CD4-positive, alpha-beta memory T cell (primary cell): Measurements from ENCODE around the gene SAYSD1. TPM values are rescaled to one million over a fixed set of nuclear protein-coding genes. Genes with fewer than 3 reads are reported as not detected.

Experiments used
- CTCF ChIA-PET: fragments of 350-600 bp; sonication (Branson Sonifier 250); formaldehyde crosslinking; loops from one replicate; lab custom pipeline; 2021; ENCODE audit warnings: inconsistent platforms; ENCODE audit not compliant: partially characterized antibody; lab: Charles Lee
- POLR2A ChIA-PET: fragments of 350-600 bp; sonication (Branson Sonifier 250); formaldehyde crosslinking; loops from one replicate; lab custom pipeline; 2021; ENCODE audit not compliant: partially characterized antibody; lab: Charles Lee
- DNase-seq, 5 donors: peaks; one replicate each; pipeline versions ENCODE4 v3.0.0 to v3.0.0-alpha.2; 2020 to 2022; ENCODE audit warnings: mixed read lengths in 1 of 5
- H3K27ac ChIP-seq: one replicate; pipeline ENCODE4 v1.7.0; 2013; ENCODE audit warnings: low read depth, low read length
- H3K27me3 ChIP-seq: 2 replicates; pipeline ENCODE4 v1.7.0; 2013; ENCODE audit warnings: mild to moderate bottlenecking, low read length, moderate library complexity; ENCODE audit not compliant: insufficient read depth
- H3K36me3 ChIP-seq: 2 replicates; pipeline ENCODE4 v1.7.0; 2013; ENCODE audit warnings: mild to moderate bottlenecking, low read length, moderate library complexity; ENCODE audit not compliant: insufficient read depth
- H3K4me1 ChIP-seq: 2 replicates; pipeline ENCODE4 v1.7.0; 2013; ENCODE audit warnings: mild to moderate bottlenecking, low read length, moderate library complexity; ENCODE audit not compliant: insufficient read depth
- H3K4me3 ChIP-seq, 2 donors: one replicate each; pipeline ENCODE4 v1.7.0; 2013; ENCODE audit warnings: low read length in 2 of 2, mild to moderate bottlenecking in 1 of 2
- H3K9me3 ChIP-seq, 2 donors: one replicate each; pipeline ENCODE4 v1.7.0; 2013; ENCODE audit warnings: low read length in 2 of 2, control low read depth in 1 of 2; ENCODE audit not compliant: control insufficient read depth in 1 of 2
- H3K27ac Mint-ChIP-seq, 7 donors: one replicate each; pipeline ENCODE4 v1.8.0; 2020 to 2021; ENCODE audit warnings: mixed read lengths in 7 of 7, mild to moderate bottlenecking in 6 of 7, inconsistent platforms in 3 of 7, moderate library complexity in 3 of 7
- H3K27me3 Mint-ChIP-seq, 2 donors: one replicate each; pipeline ENCODE4 v1.8.0; 2020 to 2021; ENCODE audit warnings: mixed read lengths in 2 of 2
- H3K36me3 Mint-ChIP-seq, 2 donors: one replicate each; pipeline ENCODE4 v1.8.0; 2020 to 2021; ENCODE audit warnings: mixed read lengths in 2 of 2, inconsistent platforms in 1 of 2, mild to moderate bottlenecking in 1 of 2
- H3K4me1 Mint-ChIP-seq, 4 donors: one replicate each; pipeline ENCODE4 v1.8.0; 2020 to 2021; ENCODE audit warnings: mixed read lengths in 4 of 4, mild to moderate bottlenecking in 1 of 4
- H3K4me3 Mint-ChIP-seq, 8 donors: one replicate each; pipeline ENCODE4 v1.8.0; 2020 to 2021; ENCODE audit warnings: mixed read lengths in 8 of 8, mild to moderate bottlenecking in 7 of 8, moderate library complexity in 6 of 8, inconsistent platforms in 3 of 8
- H3K9me3 Mint-ChIP-seq, 8 donors: one replicate each; pipeline ENCODE4 v1.8.0; 2020 to 2021; ENCODE audit warnings: mixed read lengths in 8 of 8, mild to moderate bottlenecking in 5 of 8, inconsistent platforms in 3 of 8, moderate library complexity in 1 of 8
- intact Hi-C: fragments of 100-400 bp; cut with micrococcal nuclease; formaldehyde crosslinking; loops from one replicate; pipeline ENCODE4 v1.15.1; 2023
- polyA plus RNA-seq, 2 donors: library from polyadenylated mRNA; unstranded; fragments of 300-500 nt; fragmentation: Illumina TruSeq; gene quantifications; one replicate each; pipeline ENCODE4 v1.2.3, GENCODE V29; 2021
- total RNA-seq, 2 experiments: library from RNA; stranded (reverse); gene quantifications; one replicate each; pipeline ENCODE4 v1.2.3, GENCODE V29; 2021

Gene SAYSD1
- total and polyA plus RNA-seq, 4 experiments from 2014 or later, result 14.0 to 22.4 (median 20.9) TPM

DNA sequence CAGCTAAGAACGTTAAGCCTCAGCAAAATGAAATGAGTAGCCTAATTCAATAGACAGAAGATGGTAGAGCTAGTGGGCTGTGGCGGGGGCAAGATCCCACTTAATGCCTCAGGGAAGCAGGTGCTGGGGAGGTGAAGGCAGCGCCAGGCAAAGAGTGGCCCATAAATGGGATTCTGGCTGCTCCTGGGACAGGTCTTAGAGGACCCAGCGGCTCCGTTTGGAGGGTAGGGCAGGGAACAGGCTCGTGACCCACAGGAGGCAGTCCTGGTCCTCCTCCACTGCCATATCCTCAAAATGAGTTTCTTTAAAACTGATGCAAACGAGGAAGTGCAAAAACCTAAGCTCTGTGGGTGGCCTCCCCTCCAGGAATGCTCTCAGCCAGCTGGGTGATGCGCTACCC is 32.7 kb downstream of the SAYSD1 start:
- no peaks in the 10 kb centered on the region for H3K9me3 ChIP-seq
- CTCF ChIA-PET, result no interaction called here
- no peak overlapping the region for H3K4me3 ChIP-seq
- no peaks in the 10 kb centered on the region for H3K9me3 Mint-ChIP-seq
- peaks cover 1 to 10% (median 5%) of the 10 kb centered on the region in 4 donors for H3K4me1 Mint-ChIP-seq
- H3K27me3 Mint-ChIP-seq, result peaks cover 6 to 17% of the 10 kb centered on the region in 2 donors
- H3K36me3 ChIP-seq, result no peaks in the 10 kb centered on the region
- intact Hi-C loops, result no loop called here
- no peaks in the 10 kb centered on the region for H3K4me1 ChIP-seq
- no peak overlapping the region for H3K4me3 Mint-ChIP-seq
- no peaks in the 10 kb centered on the region for H3K36me3 Mint-ChIP-seq
- H3K27me3 ChIP-seq, result no peaks in the 10 kb centered on the region
- no peak overlapping the region for H3K27ac Mint-ChIP-seq
- DNase-seq, result no peak
- H3K27ac ChIP-seq, result no peak overlapping the region
- POLR2A ChIA-PET, result no interaction called here

DNA sequence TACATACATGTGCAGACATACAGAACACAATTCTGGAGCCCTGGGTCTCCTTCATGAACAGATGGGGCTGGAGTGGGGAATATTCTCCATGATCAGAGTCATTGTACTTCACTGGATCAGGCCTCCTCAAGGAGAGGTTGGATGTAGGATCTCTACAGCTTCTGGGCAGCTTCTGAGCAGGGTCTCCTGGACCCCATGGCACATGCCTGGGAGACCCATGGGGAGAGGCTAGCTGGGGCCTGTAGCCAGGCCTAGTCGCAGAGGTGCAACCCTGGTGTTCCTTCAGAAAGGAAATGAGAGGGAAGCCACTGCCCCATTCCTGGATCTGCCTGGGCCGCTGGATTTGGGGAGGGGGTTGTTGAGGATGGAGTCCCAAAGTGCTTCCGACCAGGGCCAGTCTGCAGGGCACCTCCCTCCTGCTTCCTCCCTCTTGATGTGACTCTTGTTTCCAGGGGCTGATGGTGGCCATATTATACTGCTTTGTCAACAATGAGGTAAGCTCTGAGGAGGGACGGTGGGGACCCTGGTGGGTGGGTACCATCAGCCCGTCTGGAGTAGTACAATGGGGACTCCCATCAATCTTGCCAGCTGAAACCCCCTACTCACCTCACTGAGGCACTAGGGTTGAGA is 34.6 kb downstream of the SAYSD1 start:
- POLR2A ChIA-PET, result no interaction called here
- no peaks in the 10 kb centered on the region for H3K4me1 Mint-ChIP-seq

DNA sequence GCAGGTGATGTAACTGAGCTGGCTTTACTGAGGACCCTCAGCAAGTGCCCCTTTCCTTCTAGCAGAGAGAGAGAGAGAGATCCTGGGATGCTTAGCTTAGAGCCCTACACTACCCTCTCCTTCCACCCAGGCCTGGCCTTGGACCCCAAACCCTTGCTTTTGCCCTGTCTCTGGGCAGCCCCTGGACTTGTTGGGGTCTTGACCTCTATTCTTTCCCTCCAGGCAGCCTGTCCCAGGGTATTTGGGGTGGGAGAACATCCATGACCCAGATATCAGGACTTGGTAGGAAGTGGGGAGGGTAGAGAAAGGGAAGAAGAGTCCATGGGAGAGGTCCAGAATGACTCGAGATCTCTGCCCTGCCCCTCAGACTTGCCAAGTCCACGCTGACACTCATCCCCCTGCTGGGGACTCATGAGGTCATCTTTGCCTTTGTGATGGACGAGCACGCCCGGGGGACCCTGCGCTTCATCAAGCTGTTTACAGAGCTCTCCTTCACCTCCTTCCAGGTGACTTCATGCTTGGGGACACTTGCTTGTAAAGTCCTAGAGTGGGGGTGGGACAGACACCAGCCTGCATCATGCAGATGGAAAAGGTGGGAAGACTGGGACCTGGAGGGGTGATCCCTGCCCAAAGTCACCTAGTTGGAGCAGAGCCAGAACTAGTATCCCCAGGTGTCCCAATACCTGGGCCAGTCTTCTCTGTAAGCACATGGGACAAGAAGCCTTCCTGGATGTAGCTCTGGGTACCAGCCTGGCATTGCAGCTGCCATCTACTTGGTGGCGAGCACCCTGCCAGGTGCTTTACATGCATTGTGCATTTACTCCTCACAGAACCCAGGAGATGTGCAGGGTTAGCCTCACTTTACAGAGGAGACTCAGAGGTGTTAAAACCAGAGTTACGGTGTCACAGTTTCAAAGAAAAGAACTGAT is 35.5 kb downstream of the SAYSD1 start:
- POLR2A ChIA-PET, result no interaction called here
- no peaks in the 10 kb centered on the region for H3K36me3 Mint-ChIP-seq
- Histone ChIP-seq H3K4me1 (no peaks in the 10 kb centered on the region), H3K36me3 (no peaks in the 10 kb centered on the region), H3K4me3 (no peak overlapping the region), H3K27ac (no peak overlapping the region), H3K27me3 (no peaks in the 10 kb centered on the region), H3K9me3 (no peaks in the 10 kb centered on the region)
- H3K27ac Mint-ChIP-seq, result no peak overlapping the region
- H3K27me3 Mint-ChIP-seq, result peaks cover 3 to 5% of the 10 kb centered on the region in 2 donors
- no peak overlapping the region for H3K4me3 Mint-ChIP-seq
- no peak for DNase-seq
- no peaks in the 10 kb centered on the region for H3K4me1 Mint-ChIP-seq
- CTCF ChIA-PET, result no interaction called here
- no peaks in the 10 kb centered on the region for H3K9me3 Mint-ChIP-seq
- intact Hi-C loops, result no loop called here

More for the DNA sequence above, 34.6 kb downstream of the SAYSD1 start:
- no peaks in the 10 kb centered on the region for H3K9me3 Mint-ChIP-seq
- H3K36me3 ChIP-seq, result no peaks in the 10 kb centered on the region
- no peak overlapping the region for H3K4me3 Mint-ChIP-seq
- no peak overlapping the region for H3K27ac Mint-ChIP-seq
- no peaks in the 10 kb centered on the region for H3K36me3 Mint-ChIP-seq
- CTCF ChIA-PET, result no interaction called here
- no peaks in the 10 kb centered on the region for H3K4me1 ChIP-seq
- H3K9me3 ChIP-seq, result no peaks in the 10 kb centered on the region
- no peak overlapping the region for H3K27ac ChIP-seq
- no peak overlapping the region for H3K4me3 ChIP-seq
- no peaks in the 10 kb centered on the region for H3K27me3 ChIP-seq
- intact Hi-C loops, result no loop called here
- no peak for DNase-seq
- H3K27me3 Mint-ChIP-seq, result peaks cover 3 to 5% of the 10 kb centered on the region in 2 donors

DNA sequence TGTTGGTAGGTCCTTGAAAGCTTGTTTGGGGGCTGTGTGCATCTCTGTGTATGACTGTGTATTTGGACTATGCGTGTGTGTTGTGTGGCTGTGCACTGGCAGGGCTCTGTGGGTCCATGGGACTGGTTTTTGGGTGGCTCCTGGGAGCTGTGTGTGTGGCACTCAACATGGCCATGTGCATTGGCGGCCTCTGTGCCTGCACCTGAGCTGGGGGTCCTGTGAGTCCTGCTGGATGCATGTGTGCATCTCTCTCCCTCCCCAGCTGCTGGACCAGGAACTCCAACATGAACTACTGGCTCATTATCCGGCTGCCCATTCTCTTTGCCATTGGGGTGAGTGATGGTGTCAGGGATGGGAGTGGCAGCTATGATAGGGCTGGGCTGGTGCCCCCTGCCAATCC is 36.3 kb downstream of the SAYSD1 start:
- CTCF ChIA-PET, result no interaction called here
- H3K4me3 ChIP-seq, result no peak overlapping the region
- H3K27ac ChIP-seq, result no peak overlapping the region
- Mint-ChIP-seq H3K27ac (no peak overlapping the region), H3K4me1 (no peaks in the 10 kb centered on the region), H3K9me3 (no peaks in the 10 kb centered on the region), H3K4me3 (no peak overlapping the region), H3K27me3 (peaks cover 2 to 3% of the 10 kb centered on the region in 2 donors), H3K36me3 (no peaks in the 10 kb centered on the region)
- intact Hi-C loops, result no loop called here
- DNase-seq, result no peak
- H3K36me3 ChIP-seq, result no peaks in the 10 kb centered on the region
- H3K4me1 ChIP-seq, result no peaks in the 10 kb centered on the region
- no peaks in the 10 kb centered on the region for H3K9me3 ChIP-seq
- H3K27me3 ChIP-seq, result no peaks in the 10 kb centered on the region
- POLR2A ChIA-PET, result no interaction called here

DNA sequence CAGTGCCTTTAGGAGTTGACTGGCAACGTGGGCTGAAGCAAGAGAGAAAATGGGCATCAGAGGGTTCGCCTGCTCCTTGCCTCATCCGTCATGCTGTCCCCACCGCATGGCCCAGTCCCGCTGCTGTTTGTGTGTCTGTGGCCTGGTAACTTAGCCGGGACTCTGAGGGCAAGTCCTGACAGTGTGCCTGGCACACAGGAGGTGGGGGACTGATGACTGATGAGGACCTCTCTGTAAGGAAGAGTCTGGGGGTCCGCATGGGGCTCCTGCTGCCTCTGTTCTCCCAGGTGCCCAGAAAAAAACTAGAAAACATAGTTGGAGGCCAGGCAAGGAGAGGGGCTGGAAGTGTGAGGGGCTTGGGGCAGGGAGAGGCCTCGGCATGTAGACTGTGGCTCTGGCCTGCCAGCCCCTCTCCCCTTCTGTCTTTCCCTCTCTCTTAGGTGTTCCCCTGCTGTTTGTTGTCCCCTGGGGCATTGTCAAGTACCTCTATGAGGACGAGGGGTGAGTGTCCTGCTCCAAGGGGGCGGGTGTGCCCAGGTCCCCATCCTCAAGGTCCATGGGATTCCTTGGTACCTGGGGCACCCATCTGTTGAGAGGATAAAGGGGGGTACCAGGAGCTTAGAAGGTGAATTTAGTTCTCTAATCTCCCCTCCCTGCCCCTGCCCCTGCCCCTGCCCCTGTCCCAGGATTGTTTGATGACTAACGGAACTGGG is 36.9 kb downstream of the SAYSD1 start:
- Mint-ChIP-seq H3K9me3 (no peaks in the 10 kb centered on the region), H3K27me3 (no peaks in the 10 kb centered on the region), H3K36me3 (no peaks in the 10 kb centered on the region), H3K4me1 (no peaks in the 10 kb centered on the region), H3K4me3 (no peak overlapping the region), H3K27ac (peak overlapping the region in 1 of 7 donors; percentile 65)
- no peak overlapping the region for H3K27ac ChIP-seq
- no peak for DNase-seq
- H3K27me3 ChIP-seq, result no peaks in the 10 kb centered on the region
- no peaks in the 10 kb centered on the region for H3K9me3 ChIP-seq
- H3K4me1 ChIP-seq, result no peaks in the 10 kb centered on the region
- H3K36me3 ChIP-seq, result no peaks in the 10 kb centered on the region
- H3K4me3 ChIP-seq, result no peak overlapping the region
- intact Hi-C loops, result no loop called here
- ChIA-PET CTCF (no interaction called here), POLR2A (no interaction called here)

- CTCF ChIA-PET, result no interaction called here
- Histone ChIP-seq H3K4me1 (no peaks in the 10 kb centered on the region), H3K27ac (no peak overlapping the region), H3K4me3 (no peak overlapping the region), H3K36me3 (no peaks in the 10 kb centered on the region), H3K9me3 (no peaks in the 10 kb centered on the region), H3K27me3 (no peaks in the 10 kb centered on the region)
- no peak overlapping the region for H3K4me3 Mint-ChIP-seq
- no peak for DNase-seq
- peaks cover 0 to 3% of the 10 kb centered on the region in 2 donors for H3K27me3 Mint-ChIP-seq
- H3K27ac Mint-ChIP-seq, result no peak overlapping the region
- H3K4me1 Mint-ChIP-seq, result no peaks in the 10 kb centered on the region
- no peaks in the 10 kb centered on the region for H3K36me3 Mint-ChIP-seq
- intact Hi-C loops, result no loop called here
- POLR2A ChIA-PET, result no interaction called here
- no peaks in the 10 kb centered on the region for H3K9me3 Mint-ChIP-seq
Observed at GRCh38 chr6:39076623-39077535, 38.1 kb downstream of the SAYSD1 start.
